Caki2 (cell line): Measurements from ENCODE around the gene PRR20G. TPM values are rescaled to one million over a fixed set of nuclear protein-coding genes. Genes with fewer than 3 reads are reported as not detected.

Experiments
- DNase-seq: peaks from one replicate; pipeline ENCODE4 v3.0.0-alpha.2; 2015; ENCODE audit warnings: low read depth
- in situ Hi-C: cut with HindIII; loops from 2 replicates; pipeline ENCODE4 v1.10.0; 2016; ENCODE audit warnings: low sequenced_read_pairs, low pct_unique_long_range_greater_than_20kb, mixed read lengths
- total RNA-seq: library from RNA; depleted of rRNA; stranded (reverse); fragments of >200 nt; shearing (Covaris generic); gene quantifications from 2 replicates; pipeline ENCODE4 v1.2.3, GENCODE V29; 2014; ENCODE audit warnings: low replicate concordance; rRNA removed

Gene PRR20G
- total RNA-seq, 1 experiment from 2014 or later, result not detected

DNA sequence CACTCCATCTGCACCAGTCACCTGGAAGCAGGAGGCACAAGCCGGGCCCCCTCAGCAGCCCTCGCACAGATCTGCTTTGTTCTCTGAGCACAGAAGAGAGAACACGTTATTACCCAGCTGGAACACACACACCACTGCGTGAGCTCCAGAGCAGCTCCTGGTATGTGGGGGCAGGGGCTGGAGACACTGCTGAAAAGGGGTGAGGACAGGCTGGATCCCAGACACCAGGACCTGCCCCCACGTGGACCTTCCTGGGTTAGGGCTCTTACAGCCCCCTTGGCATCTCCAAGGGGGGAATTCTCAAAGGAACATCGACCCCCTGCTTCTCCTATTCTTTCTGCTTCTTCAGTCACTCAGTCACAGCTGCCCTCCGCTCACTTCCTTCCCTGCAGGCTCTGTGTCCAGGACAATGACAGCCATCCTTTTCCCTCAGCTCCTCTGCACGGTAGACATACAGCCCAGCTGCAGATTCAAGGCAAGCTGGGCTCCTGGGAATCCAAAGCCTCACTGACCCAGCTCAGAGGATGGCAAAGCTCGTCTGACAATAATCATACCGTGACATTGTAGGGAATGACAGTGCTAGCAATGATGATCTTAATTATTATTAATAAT is 33.7 kb downstream of the PRR20G start:
- in situ Hi-C loops, result no loop called here
- DNase-seq, result no peak

DNA sequence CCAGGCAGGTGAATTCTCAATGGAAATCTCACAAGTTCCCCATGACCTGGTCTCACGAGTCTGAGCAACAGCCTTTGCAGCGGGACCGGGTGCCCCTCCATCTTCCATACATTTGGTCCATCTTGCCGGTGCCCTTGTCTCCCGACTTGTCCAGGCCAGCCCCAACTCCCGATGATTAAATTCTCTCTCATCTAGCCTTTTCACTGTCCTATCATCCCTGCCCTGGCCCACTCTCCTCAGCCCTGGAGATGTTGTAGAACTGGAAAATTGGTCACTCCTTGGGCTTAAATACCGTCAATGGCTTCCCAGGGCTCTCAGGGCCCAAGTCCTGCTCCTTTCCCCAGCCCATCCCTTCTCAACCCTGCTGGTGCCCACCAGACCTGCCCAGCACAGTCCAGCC is 34.4 kb downstream of the PRR20G start:
- DNase-seq, result no peak
- in situ Hi-C loops, result no loop called here

DNA sequence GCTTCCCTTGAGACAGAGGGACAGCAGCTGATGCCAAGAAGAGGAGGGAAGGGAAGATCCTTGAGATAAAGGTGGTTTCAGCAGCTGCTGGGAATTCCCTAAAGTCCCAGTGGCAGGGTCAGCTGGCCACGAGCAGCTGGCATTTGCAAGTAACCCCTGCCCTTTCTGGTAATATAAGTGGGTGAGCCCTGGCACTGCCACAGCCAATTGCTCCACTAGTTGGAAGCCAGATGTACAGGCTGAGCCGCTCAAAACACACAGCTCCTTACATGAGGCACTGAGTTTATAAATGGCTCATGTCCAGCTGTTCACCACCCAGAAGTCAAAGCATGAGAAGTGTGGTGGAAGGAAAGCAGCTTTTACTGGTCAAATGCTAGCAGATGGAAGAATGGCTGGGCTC is 35.4 kb downstream of the PRR20G start:
- in situ Hi-C loops, result no loop called here
- DNase-seq, result no peak

DNA sequence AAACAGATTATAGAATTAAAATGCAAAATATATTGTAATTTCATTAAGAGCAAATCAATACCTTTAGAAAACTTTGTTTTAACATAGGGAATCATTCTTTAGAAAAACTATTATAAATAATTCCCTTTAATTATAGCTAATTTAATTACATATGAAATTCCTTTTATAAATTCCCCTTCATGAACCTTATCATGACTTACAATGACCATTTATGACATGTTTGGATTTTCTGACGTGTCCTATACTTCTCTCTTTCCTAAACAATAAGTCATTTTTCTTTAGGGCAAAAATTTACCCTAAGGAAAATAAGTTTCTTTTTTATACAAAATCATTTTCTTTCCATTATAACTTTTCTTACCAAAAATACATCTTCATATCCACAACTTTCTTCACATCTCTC is 37.8 kb downstream of the PRR20G start:
- no peak for DNase-seq
- in situ Hi-C loops, result no loop called here

DNA sequence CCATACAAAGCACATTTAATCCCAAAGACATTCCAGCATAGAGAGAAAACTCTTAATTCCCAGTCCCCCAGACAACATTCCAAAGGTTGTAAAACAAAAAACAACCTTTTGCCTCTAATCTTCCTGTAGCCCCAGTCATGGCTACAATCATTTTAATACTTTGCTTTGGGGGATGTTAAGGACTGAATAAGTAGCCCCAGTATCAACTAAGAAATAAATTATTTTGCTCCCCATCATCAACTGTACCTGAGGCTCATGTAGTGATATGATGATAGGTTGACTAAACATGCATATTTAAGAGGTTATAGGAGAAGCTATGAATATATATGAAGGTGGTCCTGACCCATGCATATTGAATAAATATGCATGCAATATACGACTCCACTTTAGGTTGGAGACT is 40.6 kb downstream of the PRR20G start:
- in situ Hi-C loops, result no loop called here
- DNase-seq, result no peak

DNA sequence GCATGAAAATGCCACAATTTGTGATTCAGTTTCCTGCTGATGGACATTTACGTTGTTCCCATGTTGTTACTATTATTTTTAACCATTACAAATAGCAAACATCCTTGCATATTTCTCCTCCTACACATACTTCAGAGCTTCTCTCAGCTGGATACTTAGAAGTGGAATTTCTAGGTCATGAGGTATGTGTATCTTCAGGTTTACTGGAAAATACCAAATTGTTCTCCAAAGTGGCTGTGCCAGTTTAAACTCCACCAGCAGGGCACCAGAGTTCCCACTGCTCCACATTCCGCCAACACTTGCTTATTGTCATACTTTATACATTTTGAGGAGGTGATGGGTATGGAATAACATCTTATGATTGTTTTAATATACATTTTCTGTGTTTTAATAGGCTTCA is 49.2 kb downstream of the PRR20G start:
- DNase-seq, result no peak
- in situ Hi-C loops, result no loop called here

DNA sequence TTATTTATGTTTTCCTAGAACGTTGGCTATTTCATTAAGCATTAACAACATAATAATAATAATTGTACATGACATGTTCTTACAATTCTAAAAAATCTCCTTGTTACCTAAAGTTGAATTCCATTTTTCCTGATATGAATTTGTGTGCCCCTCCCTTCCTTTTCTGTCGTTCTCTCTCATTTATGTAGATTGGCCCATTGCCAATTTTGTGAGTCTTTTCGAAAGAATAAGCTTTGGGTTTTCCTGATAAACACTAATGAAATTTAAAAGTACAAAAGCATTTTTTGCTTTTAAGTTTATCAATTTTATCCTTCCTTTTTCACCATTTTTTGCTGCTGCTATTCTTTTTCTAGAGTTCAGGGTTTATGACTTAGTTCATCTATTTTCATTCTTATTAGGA is 50.0 kb downstream of the PRR20G start:
- no peak for DNase-seq
- in situ Hi-C loops, result no loop called here

DNA sequence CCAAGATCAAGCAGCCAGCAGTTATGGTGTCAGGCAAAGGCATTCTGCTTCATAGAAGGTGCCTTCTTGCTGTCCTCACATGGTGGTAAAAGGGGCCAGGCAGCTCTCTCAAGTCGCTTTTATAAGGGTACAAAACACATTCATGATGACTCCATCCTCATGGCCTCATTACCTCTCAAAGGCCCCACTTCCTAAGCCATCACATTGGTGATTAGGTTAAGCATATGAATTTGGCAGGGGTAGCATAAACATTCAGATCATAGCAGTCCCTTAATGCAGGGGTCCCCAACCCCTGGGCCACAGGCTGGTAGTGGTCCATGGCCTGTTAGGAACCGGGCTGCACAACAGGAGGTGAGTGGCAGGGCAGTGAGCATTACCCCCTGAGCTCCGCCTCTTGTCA is 52.1 kb downstream of the PRR20G start:
- no peak for DNase-seq
- in situ Hi-C loops, result no loop called here

DNA sequence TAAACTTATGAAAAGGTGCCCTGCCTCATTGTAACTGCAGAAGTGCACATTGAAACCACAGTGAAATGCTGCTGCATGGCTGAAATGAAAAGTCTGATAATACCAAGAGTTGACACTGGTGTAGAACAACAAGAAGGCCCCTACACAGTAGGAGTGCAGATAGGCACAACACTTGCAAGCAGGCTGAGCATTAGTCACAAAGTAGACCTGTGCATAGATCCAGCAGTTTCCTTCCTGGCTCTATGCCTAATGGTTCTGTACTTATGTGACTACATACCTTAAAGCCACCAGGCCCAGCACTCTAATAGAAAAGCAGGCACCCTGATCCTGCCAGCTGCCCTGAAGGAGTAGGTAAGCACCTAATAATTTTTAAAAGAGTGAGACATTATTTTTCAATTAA is 53.1 kb downstream of the PRR20G start:
- in situ Hi-C loops, result no loop called here
- no peak for DNase-seq

Other genes with a start within 250 kb of the PRR20G start
- not detected in 2 replicates for gene PRR23E, start 94.9 kb downstream of the PRR20G start, total RNA-seq